ENCODE measurements around the gene USP19. TPM values are rescaled to one million over a fixed set of nuclear protein-coding genes. Genes with fewer than 3 reads are reported as not detected.

Gene USP19
- total RNA-seq, 1 experiment from 2014 or later: 66.3 TPM

- H2BK5ac ChIP-seq (ENCODE audit: insufficient read length, low read length): no peak overlapping the region
- no peak overlapping the region for H2BK15ac ChIP-seq (ENCODE audit: low read depth, low read length)
Measured at GRCh38 chr3:49110780-49111179, 9.8 kb downstream of the USP19 start.

More at GRCh38 chr3:49110780-49111179, 9.8 kb downstream of the USP19 start:
- Histone ChIP-seq H4K8ac (replicated peaks; ENCODE audit: insufficient read length, low read depth, low read length) (no peak overlapping the region), H3K27me3 (ENCODE audit: insufficient read depth, low read length) (no peaks in the 10 kb centered on the region), H3K9ac (ENCODE audit: extremely low read depth, insufficient read length, low read length) (no peak overlapping the region), H3K56ac (ENCODE audit: insufficient read length, low read depth, low read length) (no peak overlapping the region), H3K4me1 (ENCODE audit: insufficient read depth, low read length) (no peaks in the 10 kb centered on the region), H3T11ph (ENCODE audit: low read length) (no peak overlapping the region), H2BK120ac (ENCODE audit: low read depth, low read length, poor library complexity, severe bottlenecking) (no peak overlapping the region), H3K23ac (ENCODE audit: insufficient read length, low read depth, low read length) (no peak overlapping the region), H4K20me1 (ENCODE audit: control insufficient read depth, insufficient read depth, insufficient read length) (no peaks in the 10 kb centered on the region), H2AFZ (ENCODE audit: low read length) (no peak overlapping the region), H2AK5ac (ENCODE audit: insufficient read length, low read length) (no peak overlapping the region), H3K27ac (ENCODE audit: insufficient read length, low read depth, low read length) (no peak overlapping the region), H3K14ac (ENCODE audit: insufficient read depth, low read length) (no peak overlapping the region), H3K79me2 (ENCODE audit: insufficient read depth, low read length) (no peaks in the 10 kb centered on the region), H4K91ac (ENCODE audit: insufficient read length, low read depth, low read length) (no peak overlapping the region), H3K9me3 (ENCODE audit: control insufficient read depth, low read depth, low read length) (no peaks in the 10 kb centered on the region), H3K4me2 (ENCODE audit: insufficient read depth, insufficient read length, low read length) (no peak overlapping the region), H2BK20ac (ENCODE audit: low read depth, low read length, poor library complexity, severe bottlenecking) (no peak overlapping the region), H3K4ac (ENCODE audit: low read depth, low read length) (no peak overlapping the region), H3K79me1 (ENCODE audit: insufficient read depth, low read depth, low read length, poor library complexity, severe bottlenecking) (no peaks in the 10 kb centered on the region), H2BK12ac (ENCODE audit: insufficient read length, low read depth, low read length) (no peak overlapping the region), H3K18ac (ENCODE audit: insufficient read length, low read depth, low read length) (no peak overlapping the region), H4K5ac (ENCODE audit: insufficient read length, low read depth, low read length) (no peak overlapping the region), H3K23me2 (ENCODE audit: insufficient read length, low read depth, low read length, poor library complexity, severe bottlenecking) (no peaks in the 10 kb centered on the region)
- H3K36me3 Mint-ChIP-seq (ENCODE audit: insufficient read depth in 1 of 3, low read depth in 3 of 3): peaks cover 32 to 71% (median 65%) of the 10 kb centered on the region in 3 experiments
- H3K4me1 Mint-ChIP-seq: peaks cover 1 to 2% of the 10 kb centered on the region in 2 experiments; a peak in 3 of 4 replicates
- WGBS (ENCODE audit: extremely low coverage, insufficient read length, low lambda C conversion rate): no CpG with 5 or more reads among the region's 13 CpGs
- DNase-seq: no peak
- TF ChIP-seq CTCF (conservative IDR thresholded peaks at IDR 0.05): no peak
- H3K4me3 Mint-ChIP-seq: no peak overlapping the region; a peak in 1 of 5 replicates
- H3K27me3 Mint-ChIP-seq (ENCODE audit: low read depth): no peaks in the 10 kb centered on the region
- H3K27ac Mint-ChIP-seq: no peak overlapping the region
- H3K9me3 Mint-ChIP-seq: no peaks in the 10 kb centered on the region
